GM19463 (cell line): ENCODE measurements around the gene WASL.

Experiments
- ATAC-seq: cut with Tn5 transposase; IDR thresholded peaks from one replicate; pipeline ENCODE4 v1.9.1; 2021; ENCODE audit warnings: mild to moderate bottlenecking, moderate library complexity; ENCODE audit not compliant: unreplicated experiment

WASL gene

DNA sequence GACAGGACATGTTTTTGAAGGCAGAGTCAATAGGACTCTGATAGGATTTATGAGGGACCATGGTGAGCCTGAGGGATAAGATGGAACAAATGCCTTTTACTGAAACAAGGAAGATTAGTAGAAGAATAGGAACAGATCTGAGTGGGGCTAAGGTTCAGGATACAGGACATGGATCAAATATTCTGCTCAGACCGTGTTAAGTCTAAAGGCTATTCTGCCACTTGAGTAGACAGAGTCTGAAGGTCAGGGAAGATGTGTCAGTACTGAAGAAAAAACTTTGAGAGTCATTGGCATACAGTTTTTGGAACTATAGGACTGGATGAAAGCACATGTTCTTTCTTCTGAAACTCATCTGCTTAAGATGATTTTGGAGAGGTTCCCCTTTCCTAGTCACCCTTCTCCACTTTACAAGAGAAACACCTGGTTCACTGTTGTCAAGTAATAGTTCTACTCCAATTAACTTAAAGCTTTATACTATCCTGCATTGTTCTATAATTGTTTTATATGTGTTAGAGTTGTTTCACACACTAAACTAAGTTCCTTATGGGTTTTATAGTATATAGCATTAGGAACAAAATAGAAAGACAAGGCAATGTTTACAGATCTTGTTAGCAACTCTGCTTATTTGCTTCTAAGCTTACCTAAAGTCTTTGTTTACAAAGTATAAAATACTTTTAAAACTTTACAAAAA lies 43.4 kb downstream of the WASL start:
- ATAC-seq = no peak

- no peak for ATAC-seq
Measured at GRCh38 chr7:123695944-123696677, 52.7 kb downstream of the WASL start.

- no peak for ATAC-seq
Measured at GRCh38 chr7:123692471-123692877, 56.3 kb downstream of the WASL start.

DNA sequence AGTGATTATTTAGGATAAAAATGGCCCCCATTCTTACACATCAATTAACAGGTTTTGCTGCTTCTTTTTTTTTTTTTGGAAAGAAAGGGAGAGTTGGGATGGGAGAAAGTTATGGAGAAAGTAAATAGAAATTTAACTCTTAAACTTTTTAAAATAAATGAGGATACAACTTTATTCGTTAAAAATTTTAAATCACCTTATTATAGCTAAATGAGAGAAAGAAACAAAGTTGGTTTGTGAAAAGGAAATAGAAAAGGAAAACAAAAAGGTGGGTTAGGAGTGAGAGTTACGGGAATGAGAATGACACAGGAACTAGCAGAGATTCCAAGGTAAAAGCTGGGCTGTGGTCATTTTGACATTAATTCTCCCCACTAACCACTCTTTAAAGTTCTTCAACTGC lies 58.3 kb downstream of the WASL start:
- no peak for ATAC-seq

GRCh38 chr7:123689250-123689649 lies 59.6 kb downstream of the WASL start:
- no peak for ATAC-seq

DNA sequence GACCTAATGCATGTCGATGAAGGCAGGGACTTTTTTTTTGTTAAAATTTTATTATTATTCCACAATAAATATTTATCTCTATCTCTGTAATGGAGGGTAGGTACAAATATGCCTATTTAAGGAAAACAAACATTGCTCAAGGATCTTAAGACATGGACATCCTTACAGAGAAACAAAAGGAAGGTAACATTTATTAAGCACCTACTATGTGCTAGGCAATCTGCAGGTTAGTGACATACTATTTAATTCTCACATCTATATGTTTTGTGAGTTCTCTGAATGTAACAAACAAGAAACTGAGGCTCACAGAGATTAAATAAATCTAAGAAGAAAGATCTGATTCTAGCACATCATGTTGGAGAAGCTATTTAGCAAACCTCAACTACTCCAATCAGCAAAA lies 61.1 kb downstream of the WASL start:
- ATAC-seq = no peak

DNA sequence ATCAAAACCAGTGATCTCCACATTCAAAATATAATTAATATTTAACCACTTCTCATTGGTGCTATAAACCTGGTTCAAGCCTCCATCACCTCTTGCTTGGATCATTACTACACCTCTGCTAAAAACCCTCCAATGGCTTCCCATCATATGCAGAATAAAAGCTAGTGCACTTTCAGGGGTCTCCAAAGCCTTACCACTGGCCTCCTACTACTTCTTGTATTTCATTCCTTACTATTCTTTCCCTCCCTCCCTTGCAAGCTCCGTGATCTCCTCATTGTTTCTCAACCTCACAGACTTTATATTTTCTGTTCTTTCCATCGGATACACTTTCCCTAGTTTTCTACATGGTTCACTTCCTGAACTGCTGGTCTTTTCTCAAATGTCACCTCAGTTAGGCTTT lies 61.6 kb downstream of the WASL start:
- no peak for ATAC-seq

DNA sequence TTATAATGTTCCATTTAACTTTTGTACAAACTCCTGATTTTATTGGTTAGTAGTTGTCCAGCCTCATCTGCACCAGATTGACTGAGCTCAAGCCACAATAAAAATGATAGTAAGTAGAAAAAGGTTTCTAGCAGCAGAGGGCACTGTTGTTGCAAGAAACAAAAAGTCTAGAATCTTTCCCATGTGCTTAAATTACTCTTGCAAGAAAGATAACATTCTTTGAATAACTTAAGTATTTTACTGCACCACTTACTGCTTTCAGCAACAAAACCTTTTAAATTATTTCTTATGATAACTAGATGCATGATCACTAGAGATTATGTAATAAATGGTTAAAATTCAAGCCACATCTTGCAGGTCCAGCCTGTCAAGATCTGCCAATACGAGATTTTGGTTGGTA lies 66.1 kb downstream of the WASL start:
- peak; percentile 70 for ATAC-seq

DNA sequence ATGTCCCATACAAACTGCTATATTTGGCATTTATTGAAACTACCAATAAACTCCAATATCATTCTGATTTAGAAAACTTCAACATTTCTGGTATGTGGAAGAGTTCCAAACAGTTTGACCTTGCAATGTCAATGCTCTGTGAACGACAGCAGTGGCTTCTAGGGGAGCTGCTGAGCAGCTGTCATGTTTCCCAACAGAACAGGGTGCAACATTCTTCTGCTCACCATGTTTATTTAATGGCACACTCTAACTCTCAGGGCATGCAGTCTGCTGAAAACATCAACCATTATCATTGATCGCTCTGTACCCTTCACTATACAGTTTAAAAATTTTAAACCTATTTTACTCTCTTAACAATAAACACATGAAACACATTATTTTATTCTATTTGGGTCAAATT lies 67.2 kb downstream of the WASL start:
- ATAC-seq = no peak

DNA sequence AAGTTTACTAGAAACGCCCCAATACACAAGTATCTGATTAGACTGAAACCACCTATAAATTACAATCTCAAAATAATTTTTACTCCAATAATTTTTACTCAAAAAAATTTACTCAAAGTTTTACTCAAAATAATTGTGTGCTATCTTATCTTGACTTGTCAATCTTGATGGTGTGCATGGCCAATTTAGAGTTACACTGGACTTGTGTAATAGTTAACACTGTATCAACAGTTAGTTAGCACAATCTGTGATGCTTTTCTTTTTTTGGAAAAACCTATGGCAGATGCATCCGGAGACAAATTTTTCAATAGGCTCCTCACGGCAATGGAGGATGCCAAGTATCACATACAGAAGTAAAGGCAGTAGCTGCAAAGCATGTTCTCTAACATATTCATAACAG lies 68.2 kb downstream of the WASL start:
- ATAC-seq = no peak

DNA sequence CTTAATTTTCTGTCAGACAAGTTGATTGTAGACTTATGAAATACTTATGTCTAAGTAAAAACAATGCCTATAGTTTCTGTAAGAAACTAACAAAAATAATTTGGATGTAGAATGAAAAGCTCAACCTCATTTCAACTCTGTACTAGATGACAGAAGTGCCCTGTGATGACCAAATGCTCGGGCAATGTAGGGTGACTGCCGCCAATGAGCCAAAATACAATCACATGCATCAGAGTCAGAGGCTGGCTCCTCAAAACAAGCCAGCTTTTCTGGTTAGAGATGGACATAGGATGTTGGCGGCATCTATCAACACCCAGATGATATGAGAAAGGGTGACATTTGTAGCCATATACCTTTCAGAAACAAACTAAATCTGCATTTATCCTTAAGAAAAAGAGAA lies 69.2 kb downstream of the WASL start:
- no peak for ATAC-seq

GRCh38 chr7:123677061-123677715 lies 71.6 kb downstream of the WASL start:
- no peak for ATAC-seq

DNA sequence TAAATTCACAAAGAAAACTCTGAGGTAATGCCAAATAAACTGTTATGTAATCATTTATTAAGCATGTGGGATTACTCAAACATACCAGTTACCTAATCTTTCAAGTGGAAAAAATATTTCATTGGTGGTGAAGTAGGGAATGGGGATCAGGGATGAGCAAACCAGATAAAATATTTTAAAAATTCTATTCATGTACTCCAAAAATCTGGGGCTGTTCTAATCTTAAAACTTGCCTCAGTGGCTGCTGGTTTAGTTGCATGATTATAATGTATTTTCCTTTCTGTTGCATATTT lies 73.7 kb downstream of the WASL start:
- no peak for ATAC-seq

DNA sequence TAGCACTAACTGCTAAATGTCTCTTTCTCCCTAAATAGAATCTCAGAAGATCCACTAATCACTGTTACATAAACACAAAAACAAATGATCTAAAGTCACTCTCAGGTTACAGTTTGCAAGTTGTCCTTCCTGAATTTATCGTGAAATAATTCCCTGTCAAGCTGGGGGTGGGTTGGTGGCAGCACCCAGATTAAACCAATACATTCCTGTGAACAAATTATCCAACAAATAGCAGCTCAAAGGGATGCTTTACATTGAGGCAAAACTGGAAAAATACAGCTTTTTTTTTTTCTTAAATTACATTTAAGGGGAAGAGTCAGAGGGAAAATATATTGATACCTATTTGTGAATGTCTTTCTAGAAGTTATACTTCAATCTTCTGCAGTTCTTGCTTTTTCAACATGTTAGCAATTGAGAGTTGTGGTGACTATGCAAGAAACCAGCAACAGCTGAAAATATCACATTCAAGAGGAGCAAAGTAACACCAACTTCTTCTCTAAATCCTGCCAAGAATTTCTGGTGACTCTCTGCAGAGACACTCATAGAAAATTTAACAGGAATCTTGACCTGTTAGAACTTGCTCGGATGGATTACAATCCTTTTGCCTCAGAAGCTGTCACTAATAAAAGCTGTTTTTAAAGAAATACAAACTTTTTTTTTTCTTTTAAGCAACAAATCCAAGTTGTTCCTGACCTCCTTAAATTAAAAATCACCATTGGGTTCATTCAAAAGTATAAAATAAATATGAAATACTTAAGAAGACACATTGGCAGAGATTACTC lies 74.2 kb downstream of the WASL start:
- no peak for ATAC-seq

- no peak for ATAC-seq
Measured at GRCh38 chr7:123673752-123674398, 74.9 kb downstream of the WASL start.

- no peak for ATAC-seq
Measured at GRCh38 chr7:123673137-123673732, 75.6 kb downstream of the WASL start.

GRCh38 chr7:123669485-123669884 lies 79.3 kb downstream of the WASL start:
- no peak for ATAC-seq

- ATAC-seq = no peak
Measured at GRCh38 chr7:123666492-123666891, 82.3 kb downstream of the WASL start.

DNA sequence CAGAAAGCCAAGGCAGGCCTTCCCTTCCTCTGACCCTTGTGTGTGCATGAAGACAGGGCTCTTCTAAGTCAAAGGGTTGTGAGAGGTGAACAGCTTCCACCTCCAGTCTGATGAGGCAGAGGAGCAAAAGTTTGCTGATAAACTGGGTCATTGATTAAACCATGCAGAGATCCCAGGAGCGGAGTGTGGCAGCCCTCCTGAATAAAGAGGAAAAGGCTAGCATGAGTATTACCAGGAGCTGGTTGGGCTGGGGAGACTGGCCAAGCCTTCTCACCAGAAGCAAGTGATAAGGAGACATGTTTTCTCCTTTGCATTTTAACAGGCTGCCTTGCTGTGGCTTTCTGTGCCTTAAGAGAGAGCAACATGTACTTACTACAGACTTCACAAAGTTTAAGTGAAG lies 82.9 kb downstream of the WASL start:
- no peak for ATAC-seq

DNA sequence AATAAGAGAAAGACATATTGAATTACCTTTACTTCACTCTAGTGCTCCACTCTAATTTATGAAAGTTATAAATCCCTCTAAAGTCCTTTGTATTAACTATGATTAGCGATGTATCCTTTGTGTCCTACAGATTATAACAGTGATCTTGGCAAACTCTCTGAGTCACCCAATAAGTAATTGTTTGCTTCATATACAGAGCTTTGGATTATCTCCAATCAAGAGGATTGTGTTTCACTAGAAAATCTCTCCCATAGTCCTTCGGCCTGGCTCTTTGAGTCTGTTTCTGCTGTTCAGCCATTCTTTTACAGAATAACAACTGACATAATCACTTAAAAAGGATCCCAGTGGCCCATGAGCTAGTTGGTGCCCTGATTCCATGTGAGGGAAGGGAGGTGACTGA lies 83.6 kb downstream of the WASL start:
- ATAC-seq = no peak

GRCh38 chr7:123663200-123663599 lies 85.6 kb downstream of the WASL start:
- no peak for ATAC-seq
